D341Med (cell line): ENCODE data around the gene CHRNA3.

Source experiments
- DNase-seq: peaks from one replicate; pipeline ENCODE4 v3.0.0; 2012; ENCODE audit warnings: low spot score

Gene CHRNA3

GRCh38 chr15:78636378-78636859 is 15.6 kb upstream of the CHRNA3 start:
- DNase-seq: no peak

- DNase-seq: no peak
These were observed 14.6 kb upstream of the CHRNA3 start for GRCh38 chr15:78635346-78635745.

DNA sequence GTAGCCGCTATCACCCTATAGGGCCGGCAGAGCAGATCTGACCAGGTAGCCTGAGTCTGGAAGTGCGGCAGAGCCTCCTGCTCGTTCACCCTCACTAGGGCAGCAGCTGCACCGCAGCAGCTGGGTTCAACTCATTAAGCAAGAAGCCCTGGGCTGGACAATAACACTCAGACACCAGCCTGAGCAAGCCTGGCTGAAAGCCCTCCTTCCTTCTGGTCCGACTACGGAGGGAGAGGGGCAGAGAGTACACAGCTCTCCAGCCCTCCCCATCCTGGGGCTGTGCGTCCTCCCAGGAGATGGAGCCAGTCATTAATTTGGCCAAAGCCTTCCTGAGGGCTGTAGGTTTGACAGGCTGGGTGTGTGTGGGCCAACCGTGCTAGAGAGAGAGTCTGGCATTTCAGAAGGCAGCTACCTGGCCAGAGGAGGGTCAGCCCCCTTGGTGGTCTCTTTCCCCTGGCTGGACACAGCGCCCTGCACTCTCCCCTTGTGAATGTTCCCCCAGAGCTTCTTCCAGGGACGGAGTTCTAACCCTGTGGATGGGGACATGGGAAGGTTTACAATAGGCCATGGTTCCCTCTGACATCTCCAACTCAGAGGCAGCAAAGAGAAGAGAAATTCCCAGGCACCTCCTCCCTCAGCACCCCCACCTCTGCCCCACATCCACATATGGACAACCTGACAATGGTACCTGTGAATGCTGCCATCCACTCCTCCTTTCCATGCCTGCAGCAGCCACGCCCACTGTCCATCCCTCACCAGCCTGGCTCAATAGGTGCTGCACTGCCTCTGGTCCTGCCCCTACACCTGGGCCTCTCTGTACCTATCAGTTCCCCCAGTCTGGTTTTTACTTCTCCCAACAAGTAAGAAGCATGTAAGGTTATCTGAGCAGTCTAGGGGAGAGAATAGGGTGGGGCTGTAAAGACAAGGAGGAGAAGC is 13.7 kb upstream of the CHRNA3 start:
- DNase-seq: peak; percentile 8

DNA sequence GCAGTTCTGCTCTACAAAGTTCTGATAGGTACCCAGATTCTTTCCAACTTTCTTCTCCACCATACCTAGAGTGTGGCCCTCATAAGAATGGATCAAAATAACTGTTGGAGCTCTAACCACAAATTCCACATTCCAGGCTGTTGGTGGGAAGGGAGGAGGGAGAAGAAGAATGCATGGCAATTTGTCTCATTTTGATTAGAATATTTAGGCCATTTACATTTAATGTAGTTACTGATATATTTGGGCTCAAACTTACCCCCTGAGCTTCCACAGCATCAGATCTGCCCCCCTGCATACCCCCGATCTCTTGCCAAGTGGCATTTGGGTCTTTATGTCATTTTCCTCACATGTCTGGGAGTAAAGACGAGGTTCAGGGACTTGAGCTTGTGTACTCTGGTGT is 12.6 kb upstream of the CHRNA3 start:
- DNase-seq: no peak

DNA sequence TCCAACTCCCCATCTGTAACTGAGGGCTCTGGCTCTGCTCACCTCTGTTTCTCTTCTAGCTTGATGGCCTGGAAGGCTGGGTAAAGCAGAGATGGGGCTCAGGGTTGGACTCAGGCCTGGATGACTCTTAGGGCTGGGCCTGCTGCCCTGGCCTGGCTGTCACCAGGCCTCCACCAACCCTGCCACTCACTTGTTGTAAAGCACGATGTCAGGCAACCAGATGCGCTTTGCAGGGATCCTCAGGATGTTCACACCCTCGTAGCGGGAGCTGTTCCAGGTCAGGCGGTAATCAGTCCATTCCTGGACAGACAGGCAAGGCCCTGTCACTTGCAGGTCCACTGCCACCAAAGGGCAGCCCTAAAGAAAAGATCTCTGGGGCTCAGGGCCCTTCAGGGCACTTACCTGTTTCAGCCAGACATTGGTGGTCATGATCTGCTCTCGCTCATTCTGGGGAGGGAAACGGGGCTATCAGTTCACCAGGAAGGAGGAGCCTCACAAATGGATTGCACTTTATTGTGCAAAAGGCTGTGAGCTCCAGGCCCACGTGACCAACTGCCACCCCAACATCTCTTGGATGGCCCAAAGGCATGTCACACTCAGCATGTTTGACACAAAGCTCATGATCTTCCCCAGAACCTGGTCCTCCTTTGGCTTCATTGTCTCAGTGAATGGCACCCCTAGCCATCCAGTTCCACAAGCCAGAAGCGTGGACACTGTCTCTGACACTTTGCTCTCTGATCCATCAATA is 10.3 kb upstream of the CHRNA3 start:
- peak; percentile 14 for DNase-seq

GRCh38 chr15:78629716-78630065 is 8.9 kb upstream of the CHRNA3 start:
- no peak for DNase-seq

DNA sequence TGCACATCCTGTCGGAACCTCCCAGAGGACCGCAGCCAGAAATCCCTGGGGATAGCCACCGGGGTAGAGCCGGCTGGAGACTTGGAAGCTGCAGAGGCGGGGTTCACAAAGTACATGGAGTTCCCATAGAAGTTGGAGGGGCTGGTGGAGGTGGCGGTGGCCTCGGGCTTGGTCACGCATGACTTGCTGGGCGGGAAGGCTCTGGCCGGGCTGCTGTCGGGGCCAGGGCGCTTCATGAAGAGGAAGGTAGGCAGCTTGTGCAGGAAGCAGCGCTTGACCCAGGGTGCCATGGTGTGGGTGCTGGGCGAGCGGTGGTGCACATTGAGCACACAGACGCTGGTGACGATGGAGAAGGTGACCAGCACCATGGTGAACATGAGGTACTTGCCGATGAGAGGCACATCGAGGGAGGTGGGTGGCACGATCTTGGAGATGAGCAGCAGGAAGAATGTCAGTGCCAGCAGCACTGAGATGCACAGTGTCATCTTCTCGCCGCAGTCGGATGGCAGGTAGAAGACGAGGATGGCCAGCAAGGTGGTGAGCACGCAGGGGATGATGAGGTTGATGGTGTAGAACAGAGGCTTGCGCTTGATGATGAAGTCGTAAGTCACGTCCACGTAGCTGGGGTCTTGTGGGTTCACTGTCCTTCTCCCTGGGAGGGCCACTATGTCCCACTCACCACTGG is 8.4 kb upstream of the CHRNA3 start:
- DNase-seq: no peak

DNA sequence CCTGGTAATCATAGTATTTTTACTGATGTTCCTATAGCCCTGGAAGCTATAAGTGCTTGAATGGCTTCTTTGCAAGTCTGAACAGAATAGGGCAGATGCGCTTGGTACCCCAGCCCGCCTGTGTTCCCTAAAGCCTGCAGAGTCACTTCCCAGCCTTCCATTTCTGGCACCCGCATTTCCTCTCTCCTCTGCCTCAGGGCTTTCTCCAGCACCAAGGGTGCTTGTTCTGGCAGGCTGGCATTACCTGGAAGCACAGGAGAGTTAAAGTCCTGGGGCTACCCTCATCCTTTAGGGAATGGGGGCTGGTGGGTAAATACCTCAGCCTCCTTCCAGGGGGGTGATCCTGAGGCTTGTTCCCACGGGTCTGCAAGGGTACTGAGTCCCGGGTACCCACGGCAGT is 7.4 kb upstream of the CHRNA3 start:
- no peak for DNase-seq

DNA sequence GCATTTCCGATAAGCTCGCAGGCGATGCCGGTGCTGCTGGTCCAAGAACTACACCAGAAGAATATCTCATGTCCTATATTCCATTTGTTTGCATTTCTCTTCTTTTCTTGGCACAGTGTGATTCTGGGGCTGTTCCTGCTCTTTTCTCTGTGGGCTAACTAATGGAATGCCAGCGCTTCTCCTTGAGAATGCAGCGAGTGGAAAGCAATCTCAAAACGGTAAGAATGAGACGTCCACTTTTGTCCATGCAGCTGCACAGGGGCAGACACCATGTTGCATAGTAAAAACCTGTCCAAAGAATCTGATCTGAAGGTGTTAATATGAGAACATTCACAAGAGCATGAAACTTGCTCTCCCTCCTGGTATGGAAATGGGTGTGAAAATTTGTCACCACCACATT is 6.6 kb upstream of the CHRNA3 start:
- DNase-seq: no peak

GRCh38 chr15:78626381-78626995 is 5.7 kb upstream of the CHRNA3 start:
- DNase-seq: no peak

DNA sequence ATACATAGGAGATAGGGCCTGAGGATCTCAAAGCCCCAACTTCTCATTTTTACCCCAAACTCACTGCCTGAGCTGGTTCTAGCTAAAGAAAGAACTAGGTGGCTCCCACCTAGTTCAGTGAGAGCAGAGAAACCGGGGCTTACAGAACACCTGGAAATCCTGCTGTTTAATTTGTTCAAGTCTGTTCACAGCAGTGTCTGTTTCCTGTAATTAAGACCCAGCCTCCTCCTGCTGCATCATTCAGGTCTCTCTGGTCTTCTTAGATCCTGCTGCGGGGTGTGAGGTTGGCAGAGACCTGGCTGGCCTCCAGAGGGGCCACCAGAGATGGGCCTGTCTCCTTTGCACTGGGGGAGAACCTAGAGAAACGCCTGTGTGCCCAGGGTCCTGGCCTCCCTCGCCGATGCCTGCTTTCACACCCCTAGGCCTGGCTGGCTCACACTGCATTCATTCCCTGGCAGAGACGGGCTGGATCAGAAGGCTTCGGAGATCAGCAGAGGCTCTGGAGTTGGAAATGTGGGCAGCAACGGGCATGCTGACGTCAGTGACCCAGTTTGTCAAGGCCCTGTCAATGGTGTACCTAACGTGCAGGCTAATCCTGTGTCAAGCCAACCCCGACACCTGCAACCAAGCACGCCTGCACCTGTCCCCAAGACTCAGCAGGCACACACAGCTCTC is 4.9 kb upstream of the CHRNA3 start:
- peak; percentile 10 for DNase-seq

GRCh38 chr15:78624651-78625590 is 4.1 kb upstream of the CHRNA3 start:
- DNase-seq: peak; percentile 11

DNA sequence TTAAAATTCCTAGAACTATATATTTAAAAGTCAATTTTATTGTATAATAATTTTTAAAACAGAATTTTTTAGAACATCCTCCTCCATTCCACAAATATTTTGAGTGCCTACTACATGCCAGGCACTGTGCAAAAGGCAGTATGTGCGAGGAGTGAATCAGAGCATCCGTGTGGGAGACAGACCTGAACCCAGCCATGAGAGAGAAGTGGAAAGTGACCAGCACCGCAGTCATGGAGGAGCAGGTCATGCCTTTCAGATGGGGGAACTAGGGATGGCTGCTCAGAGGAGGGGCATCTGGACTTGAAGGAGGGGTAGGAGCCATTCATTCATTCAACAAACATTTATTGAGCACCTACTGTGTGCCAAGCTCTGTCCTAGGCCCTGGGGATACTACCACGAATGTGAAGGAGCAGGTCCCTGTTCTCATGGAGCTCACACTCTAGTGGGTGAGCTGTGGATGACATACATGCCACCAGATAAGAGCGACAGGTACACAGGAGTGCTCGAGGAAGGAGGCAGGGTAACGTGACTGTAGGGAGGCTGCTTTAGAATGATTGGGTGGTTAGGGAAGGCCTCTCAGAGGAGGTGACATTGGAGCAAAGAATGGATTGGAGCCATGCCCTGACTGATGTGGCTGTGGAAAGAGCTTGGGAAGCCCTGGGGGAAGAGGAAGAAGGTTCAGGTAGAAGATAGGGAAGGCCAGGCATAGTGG is 3.1 kb upstream of the CHRNA3 start:
- DNase-seq: peak; percentile 12

GRCh38 chr15:78621810-78622402 is 1.1 kb upstream of the CHRNA3 start:
- DNase-seq: no peak

DNA sequence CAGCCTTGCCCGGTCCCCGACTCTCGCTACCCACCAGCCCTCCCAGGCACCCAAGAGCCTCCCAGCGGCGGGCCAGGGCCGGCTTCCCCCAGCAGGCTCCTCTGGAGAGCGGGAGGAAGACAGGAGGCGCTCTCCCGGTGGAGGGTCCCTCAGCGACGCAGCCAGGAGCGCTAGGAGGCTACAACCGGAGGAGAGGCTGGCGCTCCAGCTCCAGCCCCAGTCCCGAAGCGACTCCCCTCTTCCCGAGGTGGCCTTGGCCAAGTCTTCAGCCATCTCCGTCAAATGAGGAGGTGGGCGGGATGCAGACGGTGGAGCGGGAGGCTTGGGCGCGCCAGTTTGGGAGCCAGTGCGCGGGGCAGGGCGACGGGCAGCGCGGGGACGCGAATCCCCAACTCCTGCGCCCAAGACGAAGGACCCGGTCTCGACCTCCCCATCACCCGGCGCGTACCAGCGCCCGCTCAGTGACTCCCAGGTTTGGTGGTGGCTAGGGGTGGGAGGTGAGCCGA is 722 bp downstream of the CHRNA3 start:
- DNase-seq: peak; percentile 68

DNA sequence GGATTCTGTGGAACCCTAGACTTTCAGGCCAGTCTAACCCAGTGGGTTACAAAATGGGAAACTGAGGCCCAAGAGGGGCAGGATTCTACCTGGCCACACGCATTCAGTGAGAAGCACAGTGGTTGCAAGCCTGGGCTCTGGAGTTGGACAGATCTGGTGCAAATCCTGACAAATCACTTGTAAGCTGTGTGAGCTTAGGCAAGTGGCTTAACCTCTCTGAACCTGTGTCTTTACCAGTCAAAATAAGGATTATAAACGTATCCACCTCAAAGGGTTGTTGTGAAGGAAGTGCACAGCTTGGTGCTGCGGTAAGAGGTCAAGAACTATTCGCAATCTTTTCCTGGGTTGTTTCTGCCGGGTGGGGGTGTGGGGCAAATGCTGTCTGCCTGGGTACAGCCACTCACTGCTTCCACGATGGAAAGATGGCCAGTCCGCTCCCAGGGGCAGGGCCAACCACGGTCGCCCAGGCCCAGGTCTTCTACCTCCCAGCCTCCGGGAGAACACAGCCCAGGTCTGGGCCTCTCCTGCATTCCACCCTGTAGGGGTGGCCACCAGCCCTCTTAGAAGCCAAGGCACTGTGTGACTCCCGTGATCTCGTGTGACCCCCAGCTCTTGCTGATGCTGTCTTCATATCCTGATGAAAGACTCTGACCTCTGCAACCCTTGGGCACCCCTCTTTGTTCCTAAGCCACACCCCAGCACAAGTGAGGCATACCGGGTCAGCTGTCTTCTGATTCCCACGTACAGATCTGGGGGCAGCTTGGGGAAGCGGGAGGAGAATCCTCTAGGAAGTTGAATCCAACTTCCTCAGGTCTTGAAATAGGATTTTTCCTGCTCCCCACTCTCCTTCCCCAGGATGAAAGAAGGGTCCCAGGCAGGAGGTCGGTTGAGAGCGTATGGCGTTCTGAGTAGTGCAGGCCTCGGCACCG is 1.5 kb downstream of the CHRNA3 start:
- DNase-seq: peak; percentile 36

DNA sequence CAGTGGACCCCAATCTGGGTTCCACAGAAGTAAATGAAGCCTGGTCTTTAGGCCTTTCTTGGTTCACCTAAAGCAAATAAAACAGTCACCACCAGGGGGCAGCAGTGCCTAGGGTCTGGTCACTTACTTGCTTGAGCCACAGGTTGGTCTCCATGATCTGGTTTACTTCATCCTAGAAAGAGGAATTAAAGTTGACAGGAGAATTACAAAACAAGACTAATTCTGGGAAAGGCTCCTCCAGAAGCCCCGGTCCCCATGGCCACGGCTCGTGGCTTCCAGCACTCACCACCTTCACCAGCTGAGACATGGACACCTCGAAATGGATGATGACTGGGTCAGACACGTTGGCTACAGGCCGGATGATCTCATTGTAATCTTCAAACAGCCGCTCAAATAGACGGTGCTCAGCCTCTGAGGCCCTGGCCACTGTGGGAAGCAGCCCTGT is 2.3 kb downstream of the CHRNA3 start:
- DNase-seq: peak; percentile 76

GRCh38 chr15:78618064-78618463 is 2.7 kb downstream of the CHRNA3 start:
- DNase-seq: no peak
